CD4-positive, alpha-beta T cell treated with Interleukin-17A for 4 hours (primary cell): Measurements from ENCODE around the gene CCDC169.
"Not testable (repeated sequence)": the region's sequence is repeated elsewhere in the genome, so short reads cannot be mapped to it uniquely, and the experiment has no call there.

ENCODE experiments used
- DNase-seq: peaks from one replicate; pipeline ENCODE4 v3.0.0-alpha.2; 2020; ENCODE audit warnings: mixed read lengths

The CCDC169 gene

DNA sequence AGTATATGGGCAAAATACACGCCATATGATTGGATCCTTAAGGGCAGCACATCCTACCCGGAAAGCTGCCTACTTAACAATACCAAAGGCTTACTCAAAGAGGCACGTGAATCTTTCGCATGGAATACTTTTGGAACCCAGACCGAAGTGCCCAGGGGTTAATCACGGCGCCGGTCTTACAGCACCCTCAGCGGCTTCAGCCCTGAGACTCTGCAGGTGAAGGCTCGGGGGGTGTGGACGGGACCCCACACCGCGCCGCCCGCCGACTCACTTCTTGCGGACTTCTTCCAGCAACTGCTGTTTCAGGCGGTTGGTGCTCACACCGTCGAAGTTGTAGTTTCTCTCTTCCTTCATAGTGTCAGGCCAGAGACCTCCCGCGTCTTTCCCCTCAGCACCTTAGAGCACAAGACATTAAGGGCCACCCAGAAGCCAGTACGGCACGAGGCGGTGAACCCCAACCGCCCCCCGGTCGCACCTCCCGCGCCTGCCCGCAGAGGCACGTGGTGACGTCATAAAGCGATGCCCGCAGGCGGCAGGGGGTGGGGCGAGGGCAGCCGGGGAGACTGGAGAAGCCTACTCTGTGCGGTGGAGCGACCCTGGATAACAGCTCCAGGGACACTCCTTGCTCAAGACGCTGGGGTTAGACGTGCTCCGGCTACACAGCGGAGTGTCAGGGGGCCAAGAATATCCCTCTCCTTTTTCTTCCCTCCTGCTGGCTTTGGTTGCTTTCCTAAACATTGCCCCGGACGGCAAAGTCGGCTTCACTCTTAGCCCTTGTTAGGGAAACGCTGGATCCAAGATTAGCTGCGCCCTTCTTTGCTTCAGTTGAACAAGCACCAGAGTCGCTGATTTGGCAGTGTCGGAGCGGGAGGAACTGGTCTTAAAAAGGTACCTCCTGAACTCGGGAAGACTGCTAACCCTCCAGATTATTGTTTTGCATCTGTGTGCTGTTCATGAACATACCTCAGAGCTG is at the start of gene CCDC169:
CCDC169 (minus strand) TSS at position 449 of the 973 bp plus-strand sequence; CDS start at position 354, 95 bp downstream.
- peak; percentile 65 for DNase-seq

DNA sequence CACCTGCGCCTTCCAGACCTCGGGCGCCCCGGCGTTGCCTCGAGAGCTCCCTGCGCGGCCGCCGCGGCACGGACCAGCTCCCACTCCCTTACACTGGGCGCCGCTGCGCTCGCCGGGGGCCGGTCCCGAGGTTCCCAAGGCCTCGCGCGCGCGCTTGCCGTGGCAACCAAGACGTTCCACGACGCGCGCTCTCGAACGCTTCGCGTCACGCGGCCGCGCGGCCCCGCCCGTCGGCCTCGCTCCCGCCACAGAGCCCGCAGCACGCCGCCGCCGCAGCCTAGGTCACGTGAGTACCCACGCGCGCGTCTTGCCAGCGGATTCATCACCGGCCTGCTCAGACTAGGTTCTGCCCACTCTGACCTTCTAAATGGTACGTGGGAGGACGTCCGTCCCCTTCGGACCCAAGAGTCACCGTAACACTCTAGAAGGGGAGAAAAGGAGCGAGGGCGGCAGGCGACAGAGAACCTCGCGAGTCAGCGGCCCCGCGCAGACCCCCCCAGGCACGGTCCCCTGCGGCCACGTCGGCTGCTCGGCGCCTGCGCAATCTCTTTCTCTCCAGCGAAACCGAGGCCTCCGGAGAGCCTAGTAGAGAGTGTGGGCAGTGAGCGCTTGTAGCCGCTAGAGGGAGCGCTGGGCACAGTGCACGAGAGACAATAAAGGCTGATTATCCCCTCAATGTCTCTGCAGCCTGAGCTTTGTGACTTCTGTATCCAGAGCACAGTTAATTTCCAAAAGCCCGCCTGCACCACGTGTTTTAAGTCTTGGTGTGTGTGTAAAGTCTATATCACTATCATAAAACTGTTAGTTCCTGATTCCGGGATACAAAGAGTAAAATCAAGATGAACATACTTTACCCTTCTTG is 48.8 kb upstream of the CCDC169 start, which contains the start of gene SPART:
SPART (minus strand) TSS at position 173 of the 862 bp plus-strand sequence. CDS start 10,564 bp downstream, outside the sequence.
- peak; percentile 93 for DNase-seq

DNA sequence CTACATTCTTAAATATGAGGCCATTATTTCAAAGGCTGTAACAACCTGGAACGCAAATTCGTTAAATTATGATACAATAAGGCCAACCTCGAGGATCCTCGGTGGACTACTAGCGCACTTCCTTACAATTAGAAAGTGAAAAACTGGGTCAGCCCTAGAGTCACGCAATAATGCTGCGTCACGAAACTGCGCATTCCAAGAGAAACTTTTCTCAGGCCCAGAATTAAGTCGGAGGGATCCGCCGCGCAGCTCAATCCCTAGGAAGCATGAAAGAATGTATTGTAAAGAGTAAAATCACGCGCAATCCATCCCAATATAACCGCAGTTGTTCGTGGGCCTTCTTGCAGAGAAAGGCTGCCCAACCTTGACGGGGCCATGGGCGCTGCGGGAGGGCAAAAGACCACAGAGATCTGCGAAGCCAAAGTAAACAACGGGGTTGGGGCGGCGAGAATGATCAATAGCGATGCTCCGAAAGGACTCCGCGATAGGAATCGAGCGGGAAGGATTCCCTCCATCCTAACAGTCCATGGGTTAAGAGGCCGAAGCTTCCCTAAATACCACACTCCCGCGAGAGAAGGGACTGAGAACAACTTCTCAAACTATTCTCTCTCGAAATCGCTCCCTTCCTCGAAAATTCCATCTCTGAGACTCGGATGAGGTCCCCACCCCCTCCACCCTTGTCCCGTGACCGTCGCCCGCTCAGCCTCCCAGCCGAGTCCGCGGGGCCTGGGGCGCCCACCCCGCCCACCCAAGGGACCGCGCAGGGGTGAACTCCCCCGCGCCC is 48.0 kb upstream of the CCDC169 start:
- DNase-seq = peak; percentile 51

DNA sequence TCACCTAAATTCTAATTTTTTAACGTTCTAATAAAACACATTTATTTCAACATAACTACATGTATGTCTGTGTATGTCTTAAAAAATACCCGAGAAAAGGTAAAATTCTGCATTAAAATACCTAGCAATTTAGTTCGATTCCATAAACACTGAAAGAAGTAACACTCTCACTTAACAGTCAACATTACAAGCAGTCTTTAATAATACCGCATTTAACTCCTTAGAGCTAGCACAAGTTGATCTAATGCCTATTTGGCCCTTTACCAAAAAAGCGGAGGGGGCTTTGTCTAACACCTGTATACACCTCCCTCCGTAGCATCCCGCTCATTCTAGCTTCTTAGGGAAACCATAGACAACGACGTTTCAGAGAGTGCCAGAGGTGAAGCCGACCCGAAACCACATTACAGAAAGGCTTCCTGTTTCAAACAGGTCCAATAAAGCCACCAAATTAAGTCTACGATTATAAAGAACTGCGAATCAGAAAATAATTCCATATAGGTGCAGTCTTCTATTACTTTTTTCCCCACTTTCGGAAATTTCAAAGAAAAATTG is 47.3 kb upstream of the CCDC169 start:
- DNase-seq = peak; percentile 26

DNA sequence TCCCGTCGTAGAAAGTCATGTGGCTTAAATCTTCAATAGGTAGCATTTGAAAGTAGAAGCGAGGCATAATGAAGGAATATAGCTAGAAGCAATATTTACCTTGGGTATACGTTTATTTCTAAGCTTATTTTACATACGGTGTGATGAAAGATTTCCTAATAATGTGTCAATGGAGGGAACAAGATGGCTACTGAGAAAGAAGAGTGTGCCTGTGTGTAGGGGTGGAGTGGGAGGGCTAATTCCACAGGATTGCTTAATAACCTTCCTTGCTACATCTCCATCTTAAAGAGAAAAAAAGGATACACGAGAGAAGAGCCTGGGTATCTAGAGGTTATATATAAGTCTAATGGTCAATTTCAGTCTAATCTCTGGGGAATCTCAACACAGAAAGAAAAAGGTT is 46.6 kb upstream of the CCDC169 start:
- no peak for DNase-seq

DNA sequence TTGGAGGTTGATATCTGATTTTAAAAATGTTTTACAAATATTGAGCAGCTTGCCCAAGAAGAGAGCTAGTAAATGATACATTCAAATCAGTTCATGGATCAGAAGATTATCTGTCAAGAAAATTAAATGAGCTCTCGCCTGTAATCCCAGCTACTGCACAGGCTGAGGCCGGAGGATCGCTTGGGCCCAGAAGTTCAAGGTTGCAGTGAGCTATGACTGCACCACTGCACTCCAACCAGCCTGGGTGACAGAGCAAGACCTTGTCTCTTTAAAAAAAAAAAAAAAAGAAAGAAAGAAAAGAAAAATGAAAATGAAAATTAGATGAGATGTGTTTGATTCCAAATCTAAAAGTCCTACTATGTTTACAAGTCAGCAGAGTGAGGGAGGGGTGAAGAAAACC is 46.2 kb upstream of the CCDC169 start:
- DNase-seq = no peak

DNA sequence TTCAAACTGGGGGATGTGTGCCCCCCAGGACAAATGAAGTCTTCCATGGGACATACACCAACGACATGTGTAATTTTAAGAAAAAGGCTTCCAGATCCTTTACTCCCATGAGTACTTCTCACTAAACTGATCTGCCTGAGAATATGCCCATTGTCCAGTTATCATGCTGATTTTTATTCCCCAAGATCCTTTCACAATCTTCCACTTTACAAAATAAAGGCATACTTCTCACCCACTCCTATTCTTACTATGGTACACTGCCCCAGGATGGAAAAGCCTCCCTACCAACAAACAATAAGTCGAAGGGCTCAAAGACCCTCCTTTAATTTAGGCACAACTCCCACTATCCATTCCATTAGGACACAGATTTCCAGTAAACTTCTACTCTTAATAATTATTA is 45.1 kb upstream of the CCDC169 start:
- DNase-seq = no peak

DNA sequence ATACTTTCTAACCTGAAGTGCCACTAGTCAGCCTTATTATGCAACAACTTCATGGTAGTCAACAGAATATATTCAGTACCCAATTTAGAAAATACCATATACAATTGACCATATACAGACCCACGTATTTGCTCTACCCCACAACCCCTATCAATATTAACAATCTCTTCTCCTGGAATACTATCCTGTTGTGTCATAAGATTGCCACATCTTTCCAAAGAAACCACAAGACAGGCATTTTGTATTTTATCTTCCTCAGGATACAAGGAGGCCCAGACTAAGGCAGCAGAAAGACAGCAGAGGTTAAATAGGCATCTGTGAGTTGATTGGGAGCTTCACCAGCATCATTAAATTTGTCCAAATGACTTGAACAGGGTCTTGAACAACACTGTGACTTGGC is 44.1 kb upstream of the CCDC169 start:
- DNase-seq = no peak

DNA sequence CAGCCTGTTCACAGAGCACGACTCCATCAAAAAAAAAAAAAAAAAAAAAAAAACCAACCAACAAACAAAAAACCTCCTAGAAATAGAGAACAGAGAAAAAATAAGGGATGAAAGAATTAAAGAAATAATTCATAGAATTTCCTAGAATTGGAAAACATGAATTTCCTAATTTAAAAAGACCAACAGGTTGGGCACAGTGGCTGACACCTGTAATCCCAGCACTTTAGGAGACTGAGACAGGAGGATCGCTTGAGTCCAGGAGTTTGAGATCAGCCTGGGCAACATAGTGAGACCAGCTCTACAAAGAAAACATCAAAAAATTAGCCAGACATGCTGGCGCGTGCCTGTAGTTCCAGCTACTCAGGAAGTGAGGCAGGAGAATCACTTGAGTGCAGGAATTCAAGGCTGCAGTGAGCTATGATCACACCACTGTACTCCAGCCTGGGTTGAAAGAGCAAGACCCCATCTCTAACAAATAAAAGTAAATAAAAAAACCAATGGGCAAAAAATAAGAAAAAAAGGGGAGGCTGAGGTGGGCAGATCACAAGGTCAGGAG is 42.1 kb upstream of the CCDC169 start:
- DNase-seq = no peak

DNA sequence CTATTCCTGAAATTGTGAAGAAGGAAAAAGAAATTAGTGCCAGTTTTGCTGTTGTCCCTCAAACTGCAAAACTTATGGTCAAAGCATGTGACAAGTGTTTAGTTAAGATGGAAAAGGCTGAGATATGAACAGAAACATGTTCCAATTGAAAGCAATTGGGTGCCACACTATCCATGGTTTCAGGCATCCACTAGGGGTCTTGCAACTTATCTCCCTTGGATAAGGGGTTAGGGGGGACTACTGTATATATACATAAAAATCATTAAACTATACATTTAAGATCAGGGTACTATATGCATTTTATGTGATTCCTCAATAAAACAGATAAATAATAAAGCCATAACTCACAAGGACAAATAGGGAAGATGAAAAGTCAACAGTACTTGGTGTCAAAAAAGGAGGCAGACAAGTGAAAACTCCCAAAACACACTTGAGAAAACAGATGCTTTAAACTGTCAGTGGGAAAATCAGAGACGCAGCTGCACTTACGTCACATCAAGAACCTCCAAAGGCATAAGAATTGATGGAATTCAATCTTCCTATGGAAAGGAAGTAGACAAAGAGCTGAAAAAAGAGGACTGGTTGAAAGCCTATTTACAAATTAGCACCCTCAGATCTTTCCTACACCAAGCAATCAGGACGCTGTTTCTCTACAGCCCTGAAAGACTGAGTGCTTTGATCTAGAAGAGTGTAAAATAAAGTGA is 40.5 kb upstream of the CCDC169 start:
- DNase-seq = no peak

DNA sequence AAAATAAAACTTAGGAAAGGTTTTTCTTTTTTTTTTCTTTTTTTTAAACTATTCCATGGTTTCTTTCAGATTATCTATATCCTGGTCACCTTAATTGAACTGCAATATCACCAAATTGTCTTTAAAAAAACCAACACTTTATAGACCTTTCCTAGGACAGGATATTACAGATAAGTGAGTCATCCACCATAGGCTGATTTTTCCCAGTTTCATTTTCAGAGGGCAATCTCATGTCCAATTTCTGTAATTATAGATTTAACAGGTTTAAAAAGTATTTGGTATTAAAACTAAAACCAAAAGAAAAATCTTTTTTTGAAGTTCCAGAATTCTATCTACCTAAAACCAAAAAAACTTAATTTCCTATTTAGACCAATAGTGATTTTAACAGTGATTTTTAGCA is 35.4 kb upstream of the CCDC169 start:
- DNase-seq = no peak

DNA sequence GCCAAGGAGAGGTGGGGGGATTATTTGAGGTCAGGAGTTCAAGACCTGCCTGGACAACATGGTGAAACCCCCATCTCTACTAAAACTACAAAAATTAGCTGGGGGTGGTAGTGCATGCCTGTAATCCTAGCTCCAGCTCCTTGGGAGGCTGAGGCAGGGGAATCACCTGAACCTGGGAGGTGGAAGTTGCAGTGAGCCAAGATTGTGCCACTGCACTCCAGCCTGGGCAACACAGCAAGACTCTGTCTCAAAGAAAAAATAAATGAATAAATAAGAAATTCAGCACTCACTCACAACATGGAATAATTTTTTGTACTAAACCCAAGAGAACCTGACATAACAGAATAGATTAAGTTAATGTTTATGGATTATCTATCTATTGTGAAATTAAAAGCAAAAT is 34.6 kb upstream of the CCDC169 start:
- DNase-seq = not testable (repeated sequence)

DNA sequence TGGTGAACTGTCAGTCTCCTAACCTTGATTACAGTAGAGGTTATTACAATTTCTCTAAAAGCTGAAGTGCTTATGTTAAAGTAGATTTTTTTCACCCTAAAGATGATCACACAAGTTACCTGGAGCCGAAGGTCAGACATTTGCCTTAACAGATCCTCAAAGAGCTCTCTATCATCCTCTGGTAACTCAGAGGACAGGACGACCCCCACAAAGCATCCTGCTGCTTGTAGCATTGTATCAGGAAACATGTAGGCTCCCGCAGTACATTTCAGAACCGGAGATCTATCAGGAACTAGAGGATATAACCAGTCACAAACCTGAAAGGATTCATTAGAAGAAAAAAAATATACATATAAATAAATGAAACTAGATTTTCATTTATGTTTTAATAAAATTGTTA is 33.7 kb upstream of the CCDC169 start:
- DNase-seq = no peak

DNA sequence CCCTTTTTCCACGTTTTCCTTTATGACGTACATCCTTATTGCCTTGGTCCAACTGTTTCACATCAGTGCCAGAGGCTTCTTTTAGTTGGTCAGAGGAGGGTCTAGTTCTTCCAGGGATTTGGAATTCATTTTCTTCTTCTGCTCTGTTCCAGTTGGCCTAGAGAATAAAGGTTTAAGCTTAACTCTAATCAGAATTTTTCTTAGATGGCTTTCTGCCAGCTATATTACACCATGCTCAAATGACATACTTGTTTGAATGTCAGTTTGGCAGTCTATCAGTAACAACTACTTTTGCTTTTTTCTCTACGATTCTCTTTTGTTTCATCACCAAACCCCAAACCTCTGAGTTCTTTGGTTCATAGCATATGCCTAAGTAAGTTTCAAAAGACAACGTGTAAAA is 31.7 kb upstream of the CCDC169 start:
- no peak for DNase-seq

DNA sequence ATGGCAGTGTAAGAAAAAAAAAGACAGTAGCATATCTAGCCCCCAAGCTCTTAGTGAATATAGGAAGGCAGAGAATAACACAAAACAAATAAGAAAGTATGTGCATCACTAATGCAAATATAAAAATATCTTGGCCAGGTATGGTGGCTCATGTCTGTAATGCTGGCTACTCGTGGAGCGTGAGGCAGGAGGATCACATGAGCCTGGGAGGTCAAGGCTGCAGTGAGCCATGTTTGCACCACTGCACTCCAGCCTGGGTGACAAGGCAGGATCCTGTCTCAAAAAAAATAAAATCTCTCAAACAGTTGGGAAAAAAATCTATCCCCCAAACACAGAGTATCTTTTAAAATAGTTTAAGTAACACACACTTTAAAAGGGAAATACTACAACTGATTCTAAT is 31.2 kb upstream of the CCDC169 start:
- no peak for DNase-seq

DNA sequence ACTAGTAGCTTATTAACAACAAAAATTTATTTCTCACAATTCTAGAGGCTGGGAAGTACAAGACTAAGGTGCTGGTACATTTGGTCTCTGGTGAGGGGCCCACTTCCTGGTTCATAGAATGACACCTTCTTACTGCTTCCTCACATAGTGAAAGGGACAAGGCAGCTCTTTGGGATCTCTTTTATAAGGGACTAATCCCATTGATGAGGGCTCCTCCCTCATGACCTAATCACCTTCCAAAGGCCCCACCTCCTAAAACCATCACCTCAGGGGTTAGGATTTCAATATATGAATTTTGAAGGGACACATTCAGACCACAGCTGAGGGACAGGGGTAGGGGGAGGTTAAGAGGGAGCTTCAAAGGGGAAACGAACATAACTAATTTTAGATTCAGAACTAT is 28.3 kb upstream of the CCDC169 start:
- no peak for DNase-seq

DNA sequence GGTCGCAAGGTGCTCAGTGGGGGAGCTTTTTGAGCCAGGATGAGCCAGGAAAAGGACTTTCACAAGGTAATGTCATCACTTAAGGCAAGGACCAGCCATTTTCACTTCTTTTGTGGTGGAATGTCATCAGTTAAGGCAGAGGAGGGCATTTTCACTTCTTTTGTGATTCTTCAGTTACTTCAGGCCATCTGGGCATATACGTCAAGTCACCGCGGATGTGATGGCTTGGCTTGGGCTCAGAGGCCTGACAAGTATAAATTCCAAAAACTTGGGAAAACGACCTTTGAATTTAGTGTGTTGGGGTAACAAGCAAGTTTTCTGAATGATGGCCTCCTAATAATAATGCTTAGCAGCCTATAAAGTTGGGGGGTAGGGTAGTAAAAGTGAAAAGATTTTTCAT is 27.3 kb upstream of the CCDC169 start:
- not testable (repeated sequence) for DNase-seq

DNA sequence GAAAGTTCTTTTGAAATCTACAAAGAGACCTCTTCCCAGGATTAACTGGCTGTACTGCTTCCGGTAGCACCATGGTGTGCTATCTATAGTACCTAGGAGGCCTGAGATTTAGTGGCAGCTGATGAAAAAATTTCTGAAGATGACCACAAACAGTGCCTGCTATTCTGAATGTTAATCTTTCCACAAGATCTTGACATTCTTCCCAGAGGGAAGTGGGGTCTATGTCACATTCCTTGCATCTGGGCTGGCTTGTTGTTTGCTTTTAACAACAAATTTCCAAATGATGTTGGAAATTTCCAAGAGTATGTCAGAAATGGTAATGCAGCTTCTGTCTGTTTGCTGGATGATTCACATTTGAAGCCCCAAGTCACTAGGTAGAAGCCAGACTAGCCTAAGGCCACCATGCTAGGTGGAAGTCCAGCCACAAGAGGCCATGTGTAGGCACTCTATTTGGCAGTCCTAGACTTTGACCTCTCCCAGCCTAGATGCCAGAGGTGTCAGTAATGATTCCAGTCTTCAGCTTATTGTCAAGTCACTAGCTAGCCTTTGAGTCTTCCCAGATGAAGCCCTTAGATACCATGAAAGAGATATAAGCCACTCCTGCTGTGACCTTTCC is 26.4 kb upstream of the CCDC169 start:
- no peak for DNase-seq

DNA sequence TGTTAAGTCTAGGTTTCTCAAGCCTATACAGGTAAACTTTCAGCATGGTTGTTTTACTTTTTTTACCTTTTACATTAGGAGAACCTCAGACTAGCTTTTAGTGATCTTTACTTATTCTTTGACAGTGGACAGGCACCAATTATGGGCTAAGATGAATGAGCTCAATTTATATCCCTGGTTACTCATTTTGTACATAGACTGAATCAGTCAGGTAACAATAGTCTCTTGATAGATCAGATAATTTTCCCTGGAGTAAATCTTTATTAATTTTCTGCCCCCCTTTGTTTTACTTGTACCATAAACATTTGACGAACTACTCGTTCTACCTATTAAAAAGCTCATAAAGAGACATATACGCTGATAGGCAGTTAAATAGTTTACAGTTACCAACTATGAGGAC is 25.8 kb upstream of the CCDC169 start:
- no peak for DNase-seq

DNA sequence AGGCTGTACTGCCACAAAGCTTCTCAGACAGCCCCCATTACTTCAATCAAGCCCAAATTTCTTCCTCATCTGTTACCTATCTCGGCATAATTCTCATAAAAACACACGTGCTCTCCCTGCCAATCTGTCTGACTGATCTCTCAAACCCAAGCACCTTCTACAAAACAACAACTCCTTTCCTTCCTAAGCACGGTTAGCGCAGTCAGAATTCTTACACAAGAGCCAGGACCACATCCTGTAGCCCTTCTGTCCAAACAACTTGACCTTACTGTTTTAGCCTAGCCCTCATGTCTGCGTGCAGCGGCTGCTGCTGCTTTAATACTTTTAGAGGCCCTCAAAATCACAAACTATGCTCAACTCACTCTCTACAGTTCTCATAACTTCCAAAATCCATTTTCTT is 22.2 kb upstream of the CCDC169 start:
- not testable (repeated sequence) for DNase-seq
